AML-193 (cell line): Measurements from ENCODE around the gene DHCR24.
"Not testable (repeated sequence)": the region's sequence is repeated elsewhere in the genome, so short reads cannot be mapped to it uniquely, and the experiment has no call there.

Experiments
- DNase-seq, 2 experiments: peaks; one replicate each; lab custom pipeline; 2025; lab: John Stamatoyannopoulos, UW

The DHCR24 gene

DNA sequence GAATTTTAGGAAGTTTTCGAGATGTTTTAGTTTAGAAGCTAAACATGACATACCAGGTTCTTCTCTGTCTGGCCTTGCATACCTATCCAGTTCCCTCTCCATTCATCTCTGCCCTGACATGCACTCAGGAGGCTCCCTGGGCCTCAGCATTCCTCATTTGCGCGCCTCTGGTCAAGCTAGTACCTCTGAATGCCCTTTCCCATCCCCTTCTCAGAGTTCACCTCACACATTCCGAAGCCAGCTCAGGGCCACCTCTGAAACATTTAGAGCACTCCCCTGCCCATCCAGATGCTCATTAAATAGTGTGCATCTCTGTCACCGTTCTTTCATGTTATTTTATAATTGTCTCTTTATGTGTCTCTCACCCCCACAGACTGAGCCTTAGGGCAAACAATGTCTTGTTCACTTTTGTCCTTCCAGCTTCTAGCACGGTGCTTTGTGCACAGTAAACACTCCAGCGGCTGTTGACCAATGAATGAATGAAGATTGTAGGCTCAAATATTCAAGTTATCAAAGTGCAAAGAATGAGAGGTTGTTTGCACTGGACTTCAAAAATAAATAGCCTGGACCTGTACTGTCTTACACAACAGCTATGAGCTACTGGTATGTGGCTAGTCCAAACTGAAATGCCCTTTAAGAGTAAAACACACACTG is 1.2 kb upstream of the DHCR24 start:
- no peak for DNase-seq

- DNase-seq = no peak
Measured at GRCh38 chr1:54887665-54888071, 673 bp upstream of the DHCR24 start.

DNA sequence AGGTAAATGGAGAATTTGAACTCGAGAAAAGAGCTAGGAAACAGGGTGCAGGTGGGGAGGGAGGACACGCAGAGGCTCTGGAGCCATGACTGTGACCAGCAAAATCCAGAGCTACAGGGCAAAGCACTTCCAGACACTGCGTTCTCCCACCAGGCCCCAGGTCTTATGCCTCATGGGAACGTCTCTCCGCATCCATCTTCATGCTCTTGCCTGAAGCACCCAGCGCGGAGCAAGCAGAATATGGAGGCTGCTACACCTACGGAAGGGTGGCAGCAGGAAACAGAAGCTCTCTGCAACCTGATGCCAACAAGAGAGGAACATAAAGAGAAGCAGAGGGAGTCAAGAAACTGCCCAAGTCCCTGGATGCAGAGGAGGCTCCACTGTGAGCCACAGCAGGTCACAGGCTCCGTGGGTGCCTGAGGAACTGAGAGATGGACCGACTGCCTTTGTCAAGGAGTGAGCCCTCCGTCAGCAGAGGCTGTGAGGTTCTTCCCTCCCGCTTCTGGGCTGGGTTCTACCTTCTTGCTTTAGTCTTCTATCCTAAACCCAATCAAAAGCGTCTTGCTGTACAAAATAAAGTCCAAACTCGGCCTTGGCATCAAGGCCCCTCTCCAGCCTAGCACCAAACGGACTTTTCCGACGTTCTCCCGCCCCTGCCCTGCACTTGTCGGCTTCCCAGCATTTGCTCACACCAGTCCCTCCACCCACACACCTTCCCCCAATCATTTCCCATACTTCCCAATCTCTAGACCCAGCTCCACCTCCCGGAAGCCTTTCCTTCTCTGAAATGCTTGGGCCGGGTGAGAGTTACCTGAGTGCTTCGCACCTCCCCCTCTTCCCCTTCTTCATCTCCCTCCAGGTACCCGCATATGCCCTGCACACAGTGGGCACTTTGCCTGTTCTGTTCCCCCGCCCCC is 930 bp downstream of the DHCR24 start:
- DNase-seq = no peak

GRCh38 chr1:54885237-54885679 is 1.7 kb downstream of the DHCR24 start:
- no peak for DNase-seq

DNA sequence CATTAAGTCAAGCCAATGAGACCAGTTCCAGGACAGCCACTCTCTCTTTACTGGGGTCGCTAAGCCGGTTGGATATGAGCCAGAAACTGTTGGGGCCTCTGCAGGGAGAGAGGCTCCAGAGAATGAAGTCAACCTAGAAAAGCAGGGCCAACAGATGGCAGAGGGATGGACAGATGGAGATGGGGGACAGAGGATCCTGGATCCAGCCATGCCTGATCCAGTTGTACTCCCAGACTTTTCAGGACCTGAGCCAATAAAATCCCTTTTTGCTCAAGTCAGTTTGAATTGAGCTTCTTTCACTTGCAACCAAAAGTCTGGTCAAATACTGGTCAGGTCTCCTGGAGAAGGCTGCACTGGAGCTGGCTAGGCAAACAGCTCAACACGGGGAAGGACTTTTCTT is 2.2 kb downstream of the DHCR24 start:
- no peak for DNase-seq

DNA sequence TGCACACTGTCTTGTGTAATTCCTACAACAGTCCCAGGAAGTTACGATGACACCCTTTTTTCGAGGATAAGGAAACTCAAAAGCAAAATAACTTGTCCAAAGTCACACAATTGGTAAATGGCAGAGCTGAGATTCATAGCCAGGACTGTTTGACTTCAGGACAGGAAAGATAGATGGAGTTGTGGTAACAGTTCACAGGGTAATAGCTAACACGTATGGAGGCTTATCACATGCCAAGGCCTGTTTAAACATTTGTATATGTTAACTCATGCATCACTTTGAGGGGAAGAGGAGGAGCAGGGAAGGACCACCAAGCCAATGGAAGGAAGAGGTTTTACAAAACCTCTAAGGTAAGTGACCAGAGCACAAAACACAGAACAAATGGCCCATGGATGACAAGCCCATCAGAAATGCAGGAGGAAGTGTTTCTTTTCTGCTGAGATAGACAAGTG is 2.8 kb downstream of the DHCR24 start:
- DNase-seq = no peak

- DNase-seq = no peak
Measured at GRCh38 chr1:54883349-54884102, 3.5 kb downstream of the DHCR24 start.

GRCh38 chr1:54882519-54882918 is 4.5 kb downstream of the DHCR24 start:
- no peak for DNase-seq

- DNase-seq = not testable (repeated sequence)
Measured at GRCh38 chr1:54881604-54882003, 5.4 kb downstream of the DHCR24 start.

GRCh38 chr1:54879872-54880271 is 7.1 kb downstream of the DHCR24 start:
- DNase-seq = no peak

DNA sequence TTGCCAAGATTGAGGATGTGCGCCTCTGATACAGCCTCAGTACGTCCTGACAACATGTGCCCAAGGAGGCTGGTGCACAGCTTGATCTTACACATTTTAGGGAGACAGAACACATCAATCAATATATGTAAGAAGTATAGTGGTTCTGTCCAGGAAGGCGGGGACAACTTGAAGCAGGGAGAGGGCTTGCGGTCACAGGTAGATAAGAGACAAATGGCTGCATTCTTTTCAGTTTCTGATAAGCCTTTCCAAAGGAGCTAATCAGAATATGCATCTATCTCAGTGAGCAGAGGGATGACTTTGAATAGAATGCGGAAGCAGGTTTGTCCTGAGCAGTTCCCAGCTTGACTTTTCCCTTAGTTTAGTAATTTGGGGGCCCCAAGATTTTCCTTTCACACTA is 10.2 kb downstream of the DHCR24 start:
- DNase-seq = no peak

DNA sequence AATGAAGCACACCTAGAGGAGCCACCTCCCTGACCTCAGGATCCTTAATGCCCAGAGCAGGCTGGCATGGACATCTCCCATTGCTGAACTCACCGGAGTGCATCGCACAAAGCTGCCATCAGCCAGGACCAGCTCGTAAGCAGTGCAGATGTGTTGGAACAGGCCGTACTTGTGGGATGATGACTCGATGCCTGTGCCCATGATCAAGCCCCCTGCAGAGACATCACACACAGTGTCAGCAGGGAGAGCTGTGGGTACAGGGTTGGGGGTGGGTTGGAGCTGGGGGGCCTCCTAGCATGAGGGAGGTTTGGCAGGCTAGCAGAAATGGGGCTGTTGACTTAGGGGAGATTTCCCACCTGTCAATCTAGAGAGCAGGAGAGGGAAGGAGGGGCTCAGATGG is 12.0 kb downstream of the DHCR24 start:
- no peak for DNase-seq

GRCh38 chr1:54874079-54874830 is 12.7 kb downstream of the DHCR24 start:
- DNase-seq = no peak

DNA sequence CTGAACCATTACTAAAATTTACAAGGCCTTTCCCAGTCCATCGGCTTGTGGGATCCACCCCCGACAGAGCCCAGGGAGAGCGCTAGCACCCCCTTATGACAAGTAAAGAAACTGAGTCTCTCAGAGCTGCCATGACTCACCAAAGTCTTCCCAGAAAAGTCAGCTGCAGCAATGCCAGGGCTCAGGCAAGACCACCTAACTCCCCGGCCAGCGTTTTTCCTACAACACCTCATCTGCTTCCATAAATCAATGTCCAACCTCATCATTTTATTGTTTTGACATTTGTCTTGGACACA is 15.0 kb downstream of the DHCR24 start:
- DNase-seq = no peak

GRCh38 chr1:54871275-54872035 is 15.5 kb downstream of the DHCR24 start:
- no peak for DNase-seq

DNA sequence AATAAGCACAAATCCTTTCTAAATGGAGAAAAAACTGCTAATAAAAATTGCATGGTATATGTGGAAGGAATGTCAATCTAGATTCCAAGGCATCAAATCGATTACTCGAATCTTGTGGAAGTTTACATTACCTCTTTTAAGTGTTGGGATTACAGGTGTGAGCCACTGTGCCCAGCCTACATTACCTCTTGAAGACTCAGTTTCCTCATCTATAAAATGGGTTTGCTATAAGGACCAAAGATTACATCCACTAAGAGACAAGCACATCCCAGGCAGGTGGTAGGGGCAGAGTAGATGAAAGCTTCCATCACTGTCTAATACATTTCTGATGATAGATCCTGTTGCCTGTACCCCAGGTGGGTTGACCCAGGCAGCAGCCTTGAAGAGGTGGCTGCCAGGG is 16.1 kb downstream of the DHCR24 start:
- no peak for DNase-seq

DNA sequence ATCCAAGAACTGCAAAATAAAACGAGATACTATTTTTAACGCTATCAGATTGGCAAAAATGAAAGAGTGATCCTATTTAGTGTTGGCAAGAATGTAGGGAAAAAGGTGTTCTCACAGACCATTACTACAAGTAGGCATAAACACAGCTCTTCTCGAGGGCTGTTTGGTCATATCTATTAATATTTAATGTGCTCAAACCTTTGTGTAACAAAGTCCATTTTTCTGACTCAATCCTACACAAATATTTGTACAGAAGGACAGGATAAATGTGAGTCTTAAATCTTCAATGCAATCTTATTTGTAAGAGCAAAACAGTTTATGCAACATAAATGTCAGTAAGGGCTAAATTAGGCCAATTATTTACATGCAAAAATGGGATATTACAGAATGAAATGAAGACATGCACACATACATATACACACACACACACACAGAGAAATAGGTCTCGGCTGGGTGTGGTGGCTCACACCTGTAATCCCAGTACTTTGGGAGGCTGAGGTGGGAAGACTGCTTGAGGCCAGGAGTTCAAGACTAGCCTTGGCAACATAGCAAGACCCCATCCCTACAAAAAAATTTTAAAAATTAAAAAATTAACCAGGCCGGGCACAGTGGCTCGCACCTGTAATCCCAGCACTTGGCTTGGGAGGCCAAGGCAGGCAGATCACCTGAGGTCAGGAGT is 17.7 kb downstream of the DHCR24 start:
- DNase-seq = no peak

DNA sequence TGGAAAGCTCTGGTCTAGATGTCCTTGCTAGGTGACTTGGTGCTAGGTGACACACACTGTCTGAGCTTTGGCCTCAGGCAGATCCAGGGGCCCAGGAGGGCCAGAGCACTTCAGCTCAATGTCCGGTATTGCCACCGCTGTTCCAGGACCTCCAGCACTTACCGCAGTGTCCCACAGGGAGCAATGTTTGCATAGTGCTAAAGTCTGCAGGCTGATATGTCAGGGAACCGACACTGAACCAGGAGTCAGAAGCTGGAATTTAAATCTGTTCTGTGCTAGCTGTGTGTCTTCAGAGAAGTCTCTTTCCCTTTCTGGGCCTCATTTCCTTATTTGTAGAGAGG is 19.3 kb downstream of the DHCR24 start:
- no peak for DNase-seq

- DNase-seq = no peak
Measured at GRCh38 chr1:54866801-54867716, 19.9 kb downstream of the DHCR24 start.
